SK-N-SH treated with all-trans-retinoic acid at 6 μM for 48 hours (cell line): ENCODE data around the gene TRIM8.

Experiments
- ATAC-seq: fragments of 200-7000 bp; cut with Tn5 transposase; 3 replicates; pipeline ENCODE4 v1.9.1; 2020; ENCODE audit warnings: mild to moderate bottlenecking, moderate library complexity
- ARNTL ChIP-seq: fragments of 450-650 bp; formaldehyde crosslinking; IDR thresholded peaks from 2 replicates; pipeline ENCODE4 v1.5.0; 2020; ENCODE audit warnings: low read depth, mild to moderate bottlenecking, moderate library complexity, borderline replicate concordance
- BACH2 ChIP-seq: fragments of 250-450 bp; sonication (Bioruptor Pico); IDR thresholded peaks from 2 replicates; pipeline ENCODE4 v1.9.0; 2021; ENCODE audit warnings: mild to moderate bottlenecking, borderline replicate concordance
- CREB5 ChIP-seq: fragments of 250-450 bp; sonication (Bioruptor Pico); IDR thresholded peaks from 2 replicates; pipeline ENCODE4 v1.5.1; 2020; ENCODE audit warnings: low read depth, mild to moderate bottlenecking, moderate library complexity
- CSDC2 ChIP-seq: fragments of 250-450 bp; sonication (Bioruptor Pico); IDR thresholded peaks from 2 replicates; pipeline ENCODE4 v1.5.0; 2020; ENCODE audit warnings: mild to moderate bottlenecking, moderate library complexity
- ESRRG ChIP-seq: fragments of 250-450 bp; sonication (Bioruptor Pico); IDR thresholded peaks from 2 replicates; pipeline ENCODE4 v1.6.1; 2021; ENCODE audit warnings: mild to moderate bottlenecking
- GLIS3 ChIP-seq: fragments of 250-450 bp; sonication (Bioruptor Pico); IDR thresholded peaks from 2 replicates; pipeline ENCODE4 v1.5.0; 2020; ENCODE audit warnings: mild to moderate bottlenecking, moderate library complexity
- ISL1 ChIP-seq: fragments of 250-450 bp; sonication (Bioruptor Pico); IDR thresholded peaks from 2 replicates; pipeline ENCODE4 v2.1.2; 2022; ENCODE audit warnings: mild to moderate bottlenecking, moderate library complexity
- OSR1 ChIP-seq: fragments of 250-450 bp; sonication (Bioruptor Pico); IDR thresholded peaks from 2 replicates; pipeline ENCODE4 v1.8.0; 2022; ENCODE audit warnings: moderate library complexity, mild to moderate bottlenecking, inconsistent platforms
- PPARA ChIP-seq: fragments of 250-450 bp; sonication (Bioruptor Pico); IDR thresholded peaks from 2 replicates; pipeline ENCODE4 v1.5.0; 2020; ENCODE audit warnings: mild to moderate bottlenecking, borderline replicate concordance
- RARB ChIP-seq: fragments of 250-450 bp; sonication (Bioruptor Pico); IDR thresholded peaks from 2 replicates; pipeline ENCODE4 v1.8.0; 2021; ENCODE audit warnings: mild to moderate bottlenecking, moderate library complexity
- SNAI2 ChIP-seq: fragments of 250-450 bp; sonication (Bioruptor Pico); IDR thresholded peaks from 2 replicates; pipeline ENCODE4 v1.5.0; 2020; ENCODE audit warnings: mild to moderate bottlenecking, moderate library complexity
- TCF4 ChIP-seq: fragments of 250-450 bp; sonication (Bioruptor Pico); IDR thresholded peaks from 2 replicates; pipeline ENCODE4 v1.8.0; 2021; ENCODE audit warnings: mild to moderate bottlenecking, moderate library complexity, borderline replicate concordance
- TOX ChIP-seq: fragments of 250-450 bp; sonication (Bioruptor Pico); IDR thresholded peaks from 2 replicates; pipeline ENCODE4 v1.8.0; 2021; ENCODE audit warnings: mild to moderate bottlenecking, moderate library complexity, borderline replicate concordance
- ZC3H10 ChIP-seq: fragments of 250-450 bp; sonication (Bioruptor Pico); IDR thresholded peaks from 2 replicates; pipeline ENCODE4 v1.5.1; 2021; ENCODE audit warnings: mild to moderate bottlenecking, moderate library complexity
- ZFP3 ChIP-seq: fragments of 250-450 bp; sonication (Bioruptor Pico); IDR thresholded peaks from 2 replicates; pipeline ENCODE4 v1.5.0; 2020; ENCODE audit warnings: mild to moderate bottlenecking, moderate library complexity
- ZFP30 ChIP-seq: fragments of 450-650 bp; formaldehyde crosslinking; IDR thresholded peaks from 2 replicates; pipeline ENCODE4 v1.5.0; 2022; ENCODE audit warnings: mild to moderate bottlenecking, moderate library complexity
- ZNF565 ChIP-seq: fragments of 450-650 bp; formaldehyde crosslinking; conservative IDR thresholded peaks from 2 replicates; pipeline ENCODE4 v1.5.0; 2020; ENCODE audit warnings: low read depth, mild to moderate bottlenecking, moderate library complexity
- ZNF70 ChIP-seq: fragments of 450-650 bp; formaldehyde crosslinking; IDR thresholded peaks from 2 replicates; pipeline ENCODE4 v1.5.0; 2020; ENCODE audit warnings: mild to moderate bottlenecking, moderate library complexity
- TF ChIP-seq, protein P1 (sequence below): fragments of 250-450 bp; sonication (Bioruptor Pico); IDR thresholded peaks from 2 replicates; pipeline ENCODE4 v1.8.0; 2020; ENCODE audit warnings: mild to moderate bottlenecking, moderate library complexity, borderline replicate concordance
- TF ChIP-seq, protein P2 (sequence below): fragments of 250-450 bp; sonication (Bioruptor Pico); IDR thresholded peaks from 2 replicates; pipeline ENCODE4 v1.8.0; 2021; ENCODE audit warnings: low read depth, mild to moderate bottlenecking, moderate library complexity, borderline replicate concordance
- TF ChIP-seq, protein P3 (sequence below): fragments of 250-450 bp; sonication (Bioruptor Pico); IDR thresholded peaks from 2 replicates; pipeline ENCODE4 v1.5.1; 2021; ENCODE audit warnings: mild to moderate bottlenecking, moderate library complexity

The TRIM8 gene

GRCh38 chr10:102633848-102634247, 10.4 kb upstream of the TRIM8 start:
- no peak for ATAC-seq
- TF ChIP-seq PPARA (CRISPR knock-in tag) (no peak), TOX (no peak), RARB (CRISPR knock-in tag) (no peak), OSR1 (CRISPR knock-in tag) (no peak), ESRRG (no peak), ARNTL (CRISPR knock-in tag) (no peak), CREB5 (no peak), SNAI2 (CRISPR knock-in tag) (no peak), TCF4 (CRISPR knock-in tag) (no peak), BACH2 (CRISPR knock-in tag) (no peak), ZNF565 (CRISPR knock-in tag) (no peak), CSDC2 (CRISPR knock-in tag) (no peak), ISL1 (CRISPR knock-in tag) (no peak), GLIS3 (CRISPR knock-in tag) (no peak), ZNF70 (CRISPR knock-in tag) (no peak)
- TF ChIP-seq, protein P1, sequence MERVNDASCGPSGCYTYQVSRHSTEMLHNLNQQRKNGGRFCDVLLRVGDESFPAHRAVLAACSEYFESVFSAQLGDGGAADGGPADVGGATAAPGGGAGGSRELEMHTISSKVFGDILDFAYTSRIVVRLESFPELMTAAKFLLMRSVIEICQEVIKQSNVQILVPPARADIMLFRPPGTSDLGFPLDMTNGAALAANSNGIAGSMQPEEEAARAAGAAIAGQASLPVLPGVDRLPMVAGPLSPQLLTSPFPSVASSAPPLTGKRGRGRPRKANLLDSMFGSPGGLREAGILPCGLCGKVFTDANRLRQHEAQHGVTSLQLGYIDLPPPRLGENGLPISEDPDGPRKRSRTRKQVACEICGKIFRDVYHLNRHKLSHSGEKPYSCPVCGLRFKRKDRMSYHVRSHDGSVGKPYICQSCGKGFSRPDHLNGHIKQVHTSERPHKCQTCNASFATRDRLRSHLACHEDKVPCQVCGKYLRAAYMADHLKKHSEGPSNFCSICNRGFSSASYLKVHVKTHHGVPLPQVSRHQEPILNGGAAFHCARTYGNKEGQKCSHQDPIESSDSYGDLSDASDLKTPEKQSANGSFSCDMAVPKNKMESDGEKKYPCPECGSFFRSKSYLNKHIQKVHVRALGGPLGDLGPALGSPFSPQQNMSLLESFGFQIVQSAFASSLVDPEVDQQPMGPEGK (CRISPR knock-in tag), result no peak
- TF ChIP-seq, protein P2, sequence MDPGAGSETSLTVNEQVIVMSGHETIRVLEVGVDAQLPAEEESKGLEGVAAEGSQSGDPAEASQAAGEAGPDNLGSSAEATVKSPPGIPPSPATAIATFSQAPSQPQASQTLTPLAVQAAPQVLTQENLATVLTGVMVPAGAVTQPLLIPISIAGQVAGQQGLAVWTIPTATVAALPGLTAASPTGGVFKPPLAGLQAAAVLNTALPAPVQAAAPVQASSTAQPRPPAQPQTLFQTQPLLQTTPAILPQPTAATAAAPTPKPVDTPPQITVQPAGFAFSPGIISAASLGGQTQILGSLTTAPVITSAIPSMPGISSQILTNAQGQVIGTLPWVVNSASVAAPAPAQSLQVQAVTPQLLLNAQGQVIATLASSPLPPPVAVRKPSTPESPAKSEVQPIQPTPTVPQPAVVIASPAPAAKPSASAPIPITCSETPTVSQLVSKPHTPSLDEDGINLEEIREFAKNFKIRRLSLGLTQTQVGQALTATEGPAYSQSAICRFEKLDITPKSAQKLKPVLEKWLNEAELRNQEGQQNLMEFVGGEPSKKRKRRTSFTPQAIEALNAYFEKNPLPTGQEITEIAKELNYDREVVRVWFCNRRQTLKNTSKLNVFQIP (CRISPR knock-in tag), result no peak
- TF ChIP-seq, all 23 proteins: peak for 0

DNA sequence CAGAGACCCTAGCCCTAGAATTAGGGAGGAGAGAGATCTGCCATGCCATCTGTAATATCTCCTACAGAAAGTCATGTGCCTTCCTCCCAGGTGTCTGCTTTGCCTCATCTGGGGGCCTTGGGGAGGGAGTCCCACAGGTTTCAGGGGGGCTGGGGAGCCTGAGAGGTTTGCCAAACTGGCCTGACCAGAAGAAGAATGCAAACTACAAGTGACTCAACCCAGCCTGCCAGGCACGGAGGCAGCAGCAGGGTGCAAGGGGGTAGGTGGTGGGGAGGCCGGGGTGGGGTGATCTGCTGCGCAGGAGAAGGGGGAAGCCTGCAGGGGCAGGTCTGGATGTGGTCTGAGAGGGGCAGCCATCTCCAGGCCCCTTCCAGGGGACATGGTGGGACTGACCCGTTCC, 9.6 kb upstream of the TRIM8 start:
- no peak for TF ChIP-seq ESRRG
- no peak for TF ChIP-seq TCF4 (CRISPR knock-in tag)
- no peak for TF ChIP-seq ZFP3 (CRISPR knock-in tag)
- no peak for TF ChIP-seq ZNF565 (CRISPR knock-in tag)
- TF ChIP-seq, protein P3, sequence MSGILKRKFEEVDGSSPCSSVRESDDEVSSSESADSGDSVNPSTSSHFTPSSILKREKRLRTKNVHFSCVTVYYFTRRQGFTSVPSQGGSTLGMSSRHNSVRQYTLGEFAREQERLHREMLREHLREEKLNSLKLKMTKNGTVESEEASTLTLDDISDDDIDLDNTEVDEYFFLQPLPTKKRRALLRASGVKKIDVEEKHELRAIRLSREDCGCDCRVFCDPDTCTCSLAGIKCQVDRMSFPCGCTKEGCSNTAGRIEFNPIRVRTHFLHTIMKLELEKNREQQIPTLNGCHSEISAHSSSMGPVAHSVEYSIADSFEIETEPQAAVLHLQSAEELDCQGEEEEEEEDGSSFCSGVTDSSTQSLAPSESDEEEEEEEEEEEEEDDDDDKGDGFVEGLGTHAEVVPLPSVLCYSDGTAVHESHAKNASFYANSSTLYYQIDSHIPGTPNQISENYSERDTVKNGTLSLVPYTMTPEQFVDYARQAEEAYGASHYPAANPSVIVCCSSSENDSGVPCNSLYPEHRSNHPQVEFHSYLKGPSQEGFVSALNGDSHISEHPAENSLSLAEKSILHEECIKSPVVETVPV (CRISPR knock-in tag), result no peak
- TF ChIP-seq, protein P2 (CRISPR knock-in tag), result no peak
- TF ChIP-seq ZFP30 (CRISPR knock-in tag), result no peak
- no peak for TF ChIP-seq CREB5
- no peak for TF ChIP-seq ISL1 (CRISPR knock-in tag)
- TF ChIP-seq BACH2 (CRISPR knock-in tag), result no peak
- TF ChIP-seq ZC3H10 (CRISPR knock-in tag), result no peak
- TF ChIP-seq TOX, result no peak
- TF ChIP-seq, protein P1 (CRISPR knock-in tag), result no peak
- no peak for ATAC-seq
